ENCODE results near the gene VPS8. TPM values are rescaled to one million over a fixed set of nuclear protein-coding genes. Genes with fewer than 3 reads are reported as not detected.

The VPS8 gene
- total and polyA plus RNA-seq, 2 of the 8 experiments (the other 6 are each of a cell fraction or from before 2014, with no cell fraction given): 13.0 to 41.0 TPM

GRCh38 chr3:184781801-184782200 lies 30.2 kb upstream of the VPS8 start (continued):
- TF ChIP-seq CHD7 (IDR thresholded peaks at IDR 0.05; ENCODE audit: insufficient replicate concordance, low read length) (no peak), RAD21 (IDR thresholded peaks at IDR 0.05 in 1 of 2, conservative IDR thresholded peaks at IDR 0.05 in 1 of 2; ENCODE audit: low read depth in 2 of 2, low read length in 2 of 2) (no peak), USF2 (IDR thresholded peaks at IDR 0.05; ENCODE audit: low read length) (no peak), RFX5 (IDR thresholded peaks at IDR 0.05; ENCODE audit: borderline replicate concordance, low read depth, low read length) (no peak), ATF3 (IDR thresholded peaks at IDR 0.05; ENCODE audit: insufficient read depth, low read depth, low read length) (no peak), EP300 (IDR thresholded peaks at IDR 0.05; ENCODE audit: borderline replicate concordance in 1 of 2, low read depth in 2 of 2, low read length in 2 of 2) (no peak), JUN (IDR thresholded peaks at IDR 0.05; ENCODE audit: low read depth, low read length) (no peak), SP1 (IDR thresholded peaks at IDR 0.05; ENCODE audit: low read depth, low read length) (no peak), TBP (IDR thresholded peaks at IDR 0.05; ENCODE audit: low read depth, low read length) (no peak), POLR2AphosphoS5 (IDR thresholded peaks at IDR 0.05; ENCODE audit: low read depth, low read length) (no peak)
